ENCODE measurements around the gene IGSF23. TPM values are rescaled to one million over a fixed set of nuclear protein-coding genes. Genes with fewer than 3 reads are reported as not detected.
"Not testable (repeated sequence)": the region's sequence is repeated elsewhere in the genome, so short reads cannot be mapped to it uniquely, and the experiment has no call there.

The IGSF23 gene
- total RNA-seq, 4 donors from 2014 or later, result not detected

DNA sequence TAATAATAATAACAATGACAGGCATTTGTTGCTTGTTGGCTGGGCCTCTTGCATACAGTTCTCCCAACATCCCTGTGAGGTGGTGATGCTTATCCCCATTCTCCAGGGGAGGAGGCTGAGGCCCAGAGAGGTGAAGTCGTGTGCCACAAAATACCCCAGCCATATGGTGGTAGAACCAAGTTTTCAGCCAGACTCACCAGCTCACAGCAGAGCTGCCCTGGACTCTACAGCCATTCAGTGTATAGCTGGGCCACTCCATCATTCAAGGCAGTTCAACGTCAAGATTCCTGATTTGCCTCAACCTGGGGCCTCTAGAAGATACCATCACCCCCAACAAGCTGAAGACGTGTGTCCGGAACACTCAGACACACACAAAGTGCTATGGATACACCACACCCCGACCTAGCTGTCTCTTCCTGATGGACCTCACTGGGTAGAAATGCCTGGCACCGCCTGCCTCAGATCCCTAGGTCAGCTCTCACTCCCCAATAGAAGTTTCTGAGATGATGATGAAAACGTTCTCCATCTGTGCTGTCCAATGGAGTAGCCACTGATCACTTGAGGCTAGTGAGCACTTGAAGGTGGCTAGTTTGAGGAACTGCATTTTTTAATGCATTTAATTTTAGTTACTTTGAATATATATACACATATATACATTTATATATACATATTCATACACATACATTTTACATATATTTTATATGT, 53.6 kb downstream of the IGSF23 start:
- Histone ChIP-seq H3K27ac (no peak overlapping the region), H3K4me3 (no peak overlapping the region), H3K36me3 (peaks cover 0 to 17% of the 10 kb centered on the region in 2 donors), H3K9me3 (no peaks in the 10 kb centered on the region), H3K27me3 (no peaks in the 10 kb centered on the region), H3K4me1 (no peaks in the 10 kb centered on the region)
- TF ChIP-seq, protein P1, sequence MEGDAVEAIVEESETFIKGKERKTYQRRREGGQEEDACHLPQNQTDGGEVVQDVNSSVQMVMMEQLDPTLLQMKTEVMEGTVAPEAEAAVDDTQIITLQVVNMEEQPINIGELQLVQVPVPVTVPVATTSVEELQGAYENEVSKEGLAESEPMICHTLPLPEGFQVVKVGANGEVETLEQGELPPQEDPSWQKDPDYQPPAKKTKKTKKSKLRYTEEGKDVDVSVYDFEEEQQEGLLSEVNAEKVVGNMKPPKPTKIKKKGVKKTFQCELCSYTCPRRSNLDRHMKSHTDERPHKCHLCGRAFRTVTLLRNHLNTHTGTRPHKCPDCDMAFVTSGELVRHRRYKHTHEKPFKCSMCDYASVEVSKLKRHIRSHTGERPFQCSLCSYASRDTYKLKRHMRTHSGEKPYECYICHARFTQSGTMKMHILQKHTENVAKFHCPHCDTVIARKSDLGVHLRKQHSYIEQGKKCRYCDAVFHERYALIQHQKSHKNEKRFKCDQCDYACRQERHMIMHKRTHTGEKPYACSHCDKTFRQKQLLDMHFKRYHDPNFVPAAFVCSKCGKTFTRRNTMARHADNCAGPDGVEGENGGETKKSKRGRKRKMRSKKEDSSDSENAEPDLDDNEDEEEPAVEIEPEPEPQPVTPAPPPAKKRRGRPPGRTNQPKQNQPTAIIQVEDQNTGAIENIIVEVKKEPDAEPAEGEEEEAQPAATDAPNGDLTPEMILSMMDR (IDR thresholded peaks at IDR 0.05 in 4 of 5, conservative IDR thresholded peaks at IDR 0.05 in 1 of 5), result no peak
- TF ChIP-seq POLR2A (IDR thresholded peaks at IDR 0.05), result no peak
- ATAC-seq (no peak), DNase-seq (no peak)
- intact Hi-C loops (cut with DNase I; ENCODE audit: low total_unique reads) (no loop called here), in situ Hi-C loops (cut with MboI; ENCODE audit: low sequenced_read_pairs in 4 of 4) (no loop called here)

DNA sequence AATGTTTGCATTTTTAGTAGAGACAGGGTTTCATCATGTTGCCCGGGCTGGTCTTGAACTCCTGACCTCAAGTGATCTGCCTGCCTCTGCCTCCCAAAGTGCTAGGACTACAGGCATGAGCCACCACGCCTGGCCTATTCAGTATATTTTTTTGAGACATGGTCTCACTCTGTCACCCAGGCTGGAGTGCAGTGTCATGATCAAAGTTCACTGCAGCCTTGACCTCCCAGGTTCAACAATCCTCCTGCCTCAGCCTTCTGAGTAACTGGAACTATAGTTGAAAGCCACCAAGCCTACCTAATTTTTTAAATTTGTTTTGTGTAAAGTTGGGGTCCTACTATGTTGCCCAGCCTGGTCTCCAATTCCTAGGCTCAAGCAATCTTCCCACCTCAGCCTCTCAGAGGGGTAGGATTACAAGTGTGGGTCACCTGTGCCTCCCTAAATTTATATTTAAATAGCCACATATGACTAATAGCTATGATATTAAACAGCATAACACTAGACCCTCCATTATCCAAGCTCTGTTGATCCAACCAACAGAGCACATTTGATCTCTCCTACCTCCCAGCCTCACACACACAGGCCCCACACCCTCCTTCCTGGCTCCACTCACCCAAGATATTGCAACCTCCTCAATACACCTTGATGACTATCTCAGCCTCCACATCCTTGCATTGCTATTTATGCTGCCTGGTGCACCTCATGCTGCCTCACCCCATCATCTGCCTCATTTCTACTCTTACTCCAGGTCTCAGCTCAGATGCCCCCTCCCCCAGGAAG, 55.8 kb downstream of the IGSF23 start:
- no peak for TF ChIP-seq POLR2A (IDR thresholded peaks at IDR 0.05)
- TF ChIP-seq, protein P1 (IDR thresholded peaks at IDR 0.05 in 4 of 5, conservative IDR thresholded peaks at IDR 0.05 in 1 of 5), result no peak
- in situ Hi-C loops (cut with MboI; ENCODE audit: low sequenced_read_pairs in 4 of 4), result no loop called here

DNA sequence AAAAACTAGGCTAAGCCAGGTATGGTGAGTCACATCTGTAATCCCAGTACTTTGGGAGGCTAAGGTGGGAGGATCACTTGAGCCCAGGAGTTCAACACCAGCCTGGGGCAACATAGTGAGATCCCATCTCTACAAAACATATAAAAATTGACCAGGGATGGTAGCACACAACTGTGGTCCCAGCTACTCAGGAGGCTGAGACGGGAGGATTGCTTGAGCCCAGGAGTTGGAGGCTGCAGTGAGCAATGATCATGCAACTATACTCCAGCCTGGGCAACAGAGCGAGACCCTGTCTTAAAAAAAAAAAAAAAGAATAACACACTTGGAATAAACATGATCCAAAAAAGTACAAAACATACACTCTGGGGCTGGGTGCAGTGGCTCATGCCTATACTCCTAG, 56.7 kb downstream of the IGSF23 start:
- ATAC-seq, result not testable (repeated sequence)
- H3K36me3 ChIP-seq, result peaks cover 0 to 13% of the 10 kb centered on the region in 2 donors

More for the DNA sequence above, 55.8 kb downstream of the IGSF23 start:
- DNase-seq, result no peak
- H3K36me3 ChIP-seq, result peaks cover 0 to 13% of the 10 kb centered on the region in 2 donors
- no peak for ATAC-seq
- no peak overlapping the region for H3K4me3 ChIP-seq
- no peak overlapping the region for H3K27ac ChIP-seq
- no peaks in the 10 kb centered on the region for H3K4me1 ChIP-seq
- H3K27me3 ChIP-seq, result no peaks in the 10 kb centered on the region
- intact Hi-C loops (cut with DNase I; ENCODE audit: low total_unique reads), result no loop called here
- H3K9me3 ChIP-seq, result no peaks in the 10 kb centered on the region

DNA sequence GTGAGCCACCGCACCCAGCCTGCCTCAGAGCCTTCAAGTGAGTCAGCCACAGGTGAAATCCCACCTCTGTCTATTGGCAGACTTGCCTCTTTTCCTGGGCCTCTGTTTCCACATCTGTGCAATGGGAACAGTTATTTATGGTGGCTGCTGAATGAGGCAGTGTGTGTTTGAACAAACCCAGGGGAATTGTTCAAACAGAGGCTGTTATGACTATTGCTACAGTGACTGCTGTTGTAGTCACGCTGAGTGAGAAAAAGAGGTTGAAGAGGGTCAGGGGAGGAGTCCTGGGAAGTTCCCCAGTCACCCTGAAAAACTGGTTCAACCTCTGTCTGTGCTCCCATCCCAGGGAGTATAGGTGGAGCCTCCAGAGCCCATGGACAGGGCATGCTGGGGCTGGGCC, 58.0 kb downstream of the IGSF23 start, which contains the start of gene CEACAM19:
Gene CEACAM19, plus strand, starts transcription at position 83 of the 400 bp plus-strand sequence. CDS start 450 bp downstream, outside the sequence.
- Histone ChIP-seq H3K4me1 (no peaks in the 10 kb centered on the region), H3K27me3 (no peaks in the 10 kb centered on the region), H3K4me3 (no peak within 1 kb of the TSS), H3K9me3 (no peaks in the 10 kb centered on the region), H3K36me3 (peaks cover 0 to 18% of the 10 kb centered on the region in 2 donors), H3K27ac (no peak within 1 kb of the TSS)
- TF ChIP-seq POLR2A (IDR thresholded peaks at IDR 0.05), result no peak
- TF ChIP-seq, protein P1 (IDR thresholded peaks at IDR 0.05 in 4 of 5, conservative IDR thresholded peaks at IDR 0.05 in 1 of 5), result no peak
- no peak for DNase-seq
- ATAC-seq, result no peak
- in situ Hi-C loops (cut with MboI; ENCODE audit: low sequenced_read_pairs in 4 of 4), result no loop called here
- intact Hi-C loops (cut with DNase I; ENCODE audit: low total_unique reads), result no loop called here

More for the DNA sequence above, 56.7 kb downstream of the IGSF23 start:
- H3K27me3 ChIP-seq; in situ Hi-C loops (cut with MboI; ENCODE audit: low sequenced_read_pairs in 4 of 4); H3K4me1 ChIP-seq; H3K27ac ChIP-seq; intact Hi-C loops (cut with DNase I; ENCODE audit: low total_unique reads); H3K4me3 ChIP-seq; DNase-seq; H3K9me3 ChIP-seq: not testable (repeated sequence)

DNA sequence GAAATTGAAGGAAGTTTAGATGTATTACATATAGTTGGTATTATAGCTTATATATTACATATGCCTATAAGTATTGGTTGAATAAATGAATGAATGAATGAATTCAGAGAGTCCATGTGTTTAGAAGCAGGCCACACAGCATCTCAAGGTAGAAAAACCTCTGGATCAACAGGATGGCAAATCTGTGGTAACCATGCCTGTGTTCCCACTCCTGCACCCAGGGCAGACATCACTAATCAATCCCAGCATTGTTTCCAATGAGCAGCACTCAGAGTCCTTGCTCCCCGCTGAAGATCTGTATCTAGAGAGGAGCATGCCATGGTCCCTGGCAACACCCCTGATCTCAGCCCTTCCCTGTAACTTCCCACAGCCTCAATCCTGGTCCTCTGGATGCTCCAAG, 58.9 kb downstream of the IGSF23 start:
- Histone ChIP-seq H3K4me1 (no peaks in the 10 kb centered on the region), H3K4me3 (no peak overlapping the region), H3K36me3 (peaks cover 0 to 26% of the 10 kb centered on the region in 2 donors), H3K27me3 (no peaks in the 10 kb centered on the region), H3K9me3 (no peaks in the 10 kb centered on the region), H3K27ac (no peak overlapping the region)
- no peak for DNase-seq
- in situ Hi-C loops (cut with MboI; ENCODE audit: low sequenced_read_pairs in 4 of 4) (no loop called here), intact Hi-C loops (cut with DNase I; ENCODE audit: low total_unique reads) (no loop called here)
- ATAC-seq, result no peak
- TF ChIP-seq, protein P1 (IDR thresholded peaks at IDR 0.05 in 4 of 5, conservative IDR thresholded peaks at IDR 0.05 in 1 of 5), result no peak
- no peak for TF ChIP-seq POLR2A (IDR thresholded peaks at IDR 0.05)

All from gastrocnemius medialis (tissue), 4 donors.